OCI-LY3 (cell line): Measurements from ENCODE around the gene ATG7.

Experiments
- CTCF ChIP-seq: fragments of 200-600, 300-600 bp; sonication (generic); IDR thresholded peaks from 2 replicates; pipeline ENCODE4 v1.5.1; 2014; ENCODE audit warnings: antibody characterized with exemption, low read length, low read depth
- EZH2phosphoT487 ChIP-seq: fragments of 200-600 bp; shearing (Covaris generic); IDR thresholded peaks from 2 replicates; pipeline ENCODE4 v1.6.1; 2018; ENCODE audit warnings: antibody characterized with exemption, mixed run types, low read depth

DNA sequence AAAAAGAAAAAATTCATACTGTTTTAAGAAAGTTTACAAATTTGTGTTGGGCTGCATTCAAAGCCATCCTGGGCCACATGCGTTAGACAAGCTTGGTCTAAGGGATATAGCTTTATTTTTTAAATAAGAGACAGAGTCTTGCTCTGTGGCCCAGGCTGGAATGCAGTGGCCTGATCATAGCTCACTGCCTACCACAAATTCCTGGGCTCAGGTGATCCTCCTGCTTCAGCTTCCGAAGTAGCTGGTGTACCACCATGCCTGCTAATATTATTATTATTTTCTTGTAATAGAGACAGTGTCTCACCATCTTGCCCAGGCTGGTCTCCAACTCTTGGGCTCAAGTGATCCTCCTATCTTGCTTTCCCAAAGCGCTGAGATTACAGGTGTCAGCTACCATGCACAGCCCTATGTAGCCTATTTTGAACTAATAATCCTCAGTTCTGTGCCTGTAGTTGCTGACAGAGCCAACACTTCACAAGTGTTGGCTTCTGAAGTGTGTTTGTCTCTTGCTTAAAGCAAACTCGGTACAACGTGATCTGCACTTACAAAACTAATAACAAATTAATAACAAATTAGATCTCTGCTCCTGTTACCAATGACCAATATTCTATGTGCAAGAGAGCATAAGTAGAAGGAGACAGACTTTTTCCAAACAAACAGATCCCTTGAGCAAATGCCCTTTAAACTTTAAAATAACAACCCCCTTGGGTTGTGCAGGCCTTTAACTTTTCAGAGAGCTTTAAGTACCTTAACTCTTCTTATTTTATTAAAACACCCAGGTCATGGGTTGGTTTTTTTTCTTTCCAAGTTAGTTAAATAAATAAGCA, 236.4 kb downstream of the ATG7 start:
- TF ChIP-seq CTCF (no peak), EZH2phosphoT487 (no peak)
